ENCODE results near the gene CORO1C. TPM values are rescaled to one million over a fixed set of nuclear protein-coding genes. Genes with fewer than 3 reads are reported as not detected.

CORO1C gene
- total and polyA plus RNA-seq, 4 donors = 23.2 to 58.6 (median 41.9) TPM

DNA sequence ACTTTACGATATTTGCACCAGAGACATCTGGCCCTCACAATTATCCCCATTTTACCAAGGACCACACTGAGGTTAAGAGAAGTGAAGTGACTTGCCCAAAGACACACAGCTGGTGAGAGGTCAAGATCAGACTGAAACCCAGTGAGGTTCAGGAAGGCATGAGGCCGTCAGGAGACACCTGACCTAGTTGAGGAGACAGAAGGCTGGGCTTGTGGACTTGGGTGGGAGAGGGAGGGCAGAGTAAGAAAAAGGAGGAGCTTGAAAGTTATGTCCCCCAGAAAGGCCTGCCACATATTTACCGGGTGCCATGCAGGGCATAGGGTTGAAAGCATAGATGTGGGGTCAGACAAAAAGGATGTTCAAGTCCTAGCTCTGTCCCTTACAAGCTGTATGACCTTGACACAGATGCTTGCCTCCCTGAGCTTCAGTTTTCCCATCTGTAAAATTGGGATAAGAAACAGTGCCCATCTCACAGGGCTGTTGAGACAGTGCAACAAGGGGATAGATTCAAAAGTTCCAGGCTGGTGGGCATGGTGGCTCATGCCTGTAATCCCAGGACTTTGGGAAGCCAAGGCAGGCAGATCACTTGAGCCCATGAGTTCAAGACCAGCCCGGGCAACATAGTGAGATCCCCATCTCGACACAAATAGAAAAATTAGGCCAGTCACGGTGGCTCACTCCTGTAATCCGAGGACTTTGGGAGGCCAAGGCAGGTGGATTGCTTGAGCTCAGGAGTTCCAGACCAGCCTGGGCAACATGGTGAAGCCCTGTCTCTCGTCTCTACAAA, 104.0 kb downstream of the CORO1C start:
- no peak overlapping the region for H3K27ac ChIP-seq (ENCODE audit: low read depth in 1 of 2, low read length in 2 of 2)
- no peaks in the 10 kb centered on the region for H3K27me3 ChIP-seq (ENCODE audit: control insufficient read depth in 4 of 4, insufficient read depth in 4 of 4, low read length in 3 of 4)
- H3K4me1 ChIP-seq (ENCODE audit: control insufficient read depth in 4 of 4, insufficient read depth in 4 of 4, low read length in 3 of 4) = peaks cover 0 to 2% (median 0%) of the 10 kb centered on the region in 4 donors
- H3K4me3 ChIP-seq (ENCODE audit: low read depth in 1 of 3, low read length in 3 of 3) = no peak overlapping the region
- H3K36me3 ChIP-seq (ENCODE audit: control insufficient read depth in 4 of 4, insufficient read depth in 3 of 4, low read depth in 1 of 4, low read length in 3 of 4) = no peaks in the 10 kb centered on the region
- TF ChIP-seq HNF4A (conservative IDR thresholded peaks at IDR 0.05) = no peak
- no peak for TF ChIP-seq JUND (IDR thresholded peaks at IDR 0.05)
- no peak for TF ChIP-seq HNF4G (IDR thresholded peaks at IDR 0.05)
- no peak for TF ChIP-seq RXRA (IDR thresholded peaks at IDR 0.05)
- no peak for TF ChIP-seq FOXA2 (IDR thresholded peaks at IDR 0.05)
- no peak for TF ChIP-seq NR2F2 (IDR thresholded peaks at IDR 0.05)
- TF ChIP-seq EGR1 (IDR thresholded peaks at IDR 0.05; ENCODE audit: low read depth in 2 of 2) = no peak
- H3K9ac ChIP-seq (ENCODE audit: low read depth in 1 of 2, low read length in 2 of 2) = no peak overlapping the region
- WGBS = 89% methylated on average over 8 of the region's 8 CpGs
- DNase-seq (ENCODE audit: low spot score) = no peak
- H3K9me3 ChIP-seq (ENCODE audit: control insufficient read depth in 4 of 4, low read length in 3 of 4) = no peaks in the 10 kb centered on the region

DNA sequence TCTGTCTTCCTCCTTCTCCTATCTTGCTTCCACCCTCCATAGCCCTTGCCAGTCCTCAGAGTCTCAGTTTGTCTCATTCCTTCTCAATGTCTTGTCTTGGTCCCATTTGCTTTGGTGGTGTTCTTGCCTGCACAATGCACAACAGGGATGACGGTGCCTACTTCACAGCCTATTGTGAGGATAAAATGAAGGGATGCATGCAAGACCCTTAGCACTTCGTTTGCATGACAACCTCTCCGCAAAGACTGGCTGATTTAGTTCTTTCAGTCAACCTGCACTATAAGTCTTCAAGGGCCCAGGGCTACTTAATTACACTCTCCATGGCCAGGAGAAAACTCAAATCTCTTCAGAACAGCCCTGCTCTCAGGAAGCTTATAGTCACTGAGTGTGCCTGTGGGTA, 106.1 kb downstream of the CORO1C start:
- Histone ChIP-seq H3K4me1 (ENCODE audit: control insufficient read depth in 4 of 4, insufficient read depth in 4 of 4, low read length in 3 of 4) (no peaks in the 10 kb centered on the region), H3K9ac (ENCODE audit: low read depth in 1 of 2, low read length in 2 of 2) (no peak overlapping the region), H3K4me3 (ENCODE audit: low read depth in 1 of 3, low read length in 3 of 3) (no peak overlapping the region), H3K9me3 (ENCODE audit: control insufficient read depth in 4 of 4, low read length in 3 of 4) (no peaks in the 10 kb centered on the region), H3K27me3 (ENCODE audit: control insufficient read depth in 4 of 4, insufficient read depth in 4 of 4, low read length in 3 of 4) (no peaks in the 10 kb centered on the region), H3K27ac (ENCODE audit: low read depth in 1 of 2, low read length in 2 of 2) (no peak overlapping the region), H3K36me3 (ENCODE audit: control insufficient read depth in 4 of 4, insufficient read depth in 3 of 4, low read depth in 1 of 4, low read length in 3 of 4) (no peaks in the 10 kb centered on the region)
- DNase-seq (ENCODE audit: low spot score) = no peak
- no peak for TF ChIP-seq GABPA (IDR thresholded peaks at IDR 0.05 in 1 of 2, conservative IDR thresholded peaks at IDR 0.05 in 1 of 2)
- TF ChIP-seq, protein P1, sequence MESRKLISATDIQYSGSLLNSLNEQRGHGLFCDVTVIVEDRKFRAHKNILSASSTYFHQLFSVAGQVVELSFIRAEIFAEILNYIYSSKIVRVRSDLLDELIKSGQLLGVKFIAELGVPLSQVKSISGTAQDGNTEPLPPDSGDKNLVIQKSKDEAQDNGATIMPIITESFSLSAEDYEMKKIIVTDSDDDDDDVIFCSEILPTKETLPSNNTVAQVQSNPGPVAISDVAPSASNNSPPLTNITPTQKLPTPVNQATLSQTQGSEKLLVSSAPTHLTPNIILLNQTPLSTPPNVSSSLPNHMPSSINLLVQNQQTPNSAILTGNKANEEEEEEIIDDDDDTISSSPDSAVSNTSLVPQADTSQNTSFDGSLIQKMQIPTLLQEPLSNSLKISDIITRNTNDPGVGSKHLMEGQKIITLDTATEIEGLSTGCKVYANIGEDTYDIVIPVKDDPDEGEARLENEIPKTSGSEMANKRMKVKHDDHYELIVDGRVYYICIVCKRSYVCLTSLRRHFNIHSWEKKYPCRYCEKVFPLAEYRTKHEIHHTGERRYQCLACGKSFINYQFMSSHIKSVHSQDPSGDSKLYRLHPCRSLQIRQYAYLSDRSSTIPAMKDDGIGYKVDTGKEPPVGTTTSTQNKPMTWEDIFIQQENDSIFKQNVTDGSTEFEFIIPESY (IDR thresholded peaks at IDR 0.05) = no peak
- 84% methylated on average over 3 of the region's 3 CpGs for WGBS

DNA sequence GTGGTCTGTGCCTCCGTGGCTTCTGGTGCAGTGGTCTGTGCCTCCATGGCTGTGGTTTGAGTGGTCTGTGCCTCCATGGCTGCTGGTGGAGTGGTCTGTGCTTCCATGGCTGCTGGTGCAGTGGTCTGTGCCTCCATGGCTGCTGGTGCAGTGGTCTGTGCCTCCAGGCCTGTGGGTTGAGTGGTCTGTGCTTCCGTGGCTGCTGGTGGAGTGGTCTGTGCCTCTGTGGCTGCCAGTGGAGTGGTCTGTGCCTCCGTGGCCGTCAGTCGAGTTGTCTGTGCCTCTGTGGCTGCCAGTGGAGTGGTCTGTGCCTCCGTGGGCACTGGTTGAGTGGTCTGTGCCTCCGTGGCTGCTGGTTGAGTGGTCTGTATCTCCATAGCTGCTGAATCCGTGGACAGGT, 107.7 kb downstream of the CORO1C start:
- H3K27ac ChIP-seq (ENCODE audit: low read depth in 1 of 2, low read length in 2 of 2) = no peak overlapping the region
- no peak overlapping the region for H3K9ac ChIP-seq (ENCODE audit: low read depth in 1 of 2, low read length in 2 of 2)
- no peaks in the 10 kb centered on the region for H3K4me1 ChIP-seq (ENCODE audit: control insufficient read depth in 4 of 4, insufficient read depth in 4 of 4, low read length in 3 of 4)
- DNase-seq (ENCODE audit: low spot score) = no peak
- no peaks in the 10 kb centered on the region for H3K36me3 ChIP-seq (ENCODE audit: control insufficient read depth in 4 of 4, insufficient read depth in 3 of 4, low read depth in 1 of 4, low read length in 3 of 4)
- no peaks in the 10 kb centered on the region for H3K9me3 ChIP-seq (ENCODE audit: control insufficient read depth in 4 of 4, low read length in 3 of 4)
- no peak overlapping the region for H3K4me3 ChIP-seq (ENCODE audit: low read depth in 1 of 3, low read length in 3 of 3)
- TF ChIP-seq, protein P2, sequence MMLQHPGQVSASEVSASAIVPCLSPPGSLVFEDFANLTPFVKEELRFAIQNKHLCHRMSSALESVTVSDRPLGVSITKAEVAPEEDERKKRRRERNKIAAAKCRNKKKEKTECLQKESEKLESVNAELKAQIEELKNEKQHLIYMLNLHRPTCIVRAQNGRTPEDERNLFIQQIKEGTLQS (IDR thresholded peaks at IDR 0.05) = no peak
- TF ChIP-seq, protein P3, sequence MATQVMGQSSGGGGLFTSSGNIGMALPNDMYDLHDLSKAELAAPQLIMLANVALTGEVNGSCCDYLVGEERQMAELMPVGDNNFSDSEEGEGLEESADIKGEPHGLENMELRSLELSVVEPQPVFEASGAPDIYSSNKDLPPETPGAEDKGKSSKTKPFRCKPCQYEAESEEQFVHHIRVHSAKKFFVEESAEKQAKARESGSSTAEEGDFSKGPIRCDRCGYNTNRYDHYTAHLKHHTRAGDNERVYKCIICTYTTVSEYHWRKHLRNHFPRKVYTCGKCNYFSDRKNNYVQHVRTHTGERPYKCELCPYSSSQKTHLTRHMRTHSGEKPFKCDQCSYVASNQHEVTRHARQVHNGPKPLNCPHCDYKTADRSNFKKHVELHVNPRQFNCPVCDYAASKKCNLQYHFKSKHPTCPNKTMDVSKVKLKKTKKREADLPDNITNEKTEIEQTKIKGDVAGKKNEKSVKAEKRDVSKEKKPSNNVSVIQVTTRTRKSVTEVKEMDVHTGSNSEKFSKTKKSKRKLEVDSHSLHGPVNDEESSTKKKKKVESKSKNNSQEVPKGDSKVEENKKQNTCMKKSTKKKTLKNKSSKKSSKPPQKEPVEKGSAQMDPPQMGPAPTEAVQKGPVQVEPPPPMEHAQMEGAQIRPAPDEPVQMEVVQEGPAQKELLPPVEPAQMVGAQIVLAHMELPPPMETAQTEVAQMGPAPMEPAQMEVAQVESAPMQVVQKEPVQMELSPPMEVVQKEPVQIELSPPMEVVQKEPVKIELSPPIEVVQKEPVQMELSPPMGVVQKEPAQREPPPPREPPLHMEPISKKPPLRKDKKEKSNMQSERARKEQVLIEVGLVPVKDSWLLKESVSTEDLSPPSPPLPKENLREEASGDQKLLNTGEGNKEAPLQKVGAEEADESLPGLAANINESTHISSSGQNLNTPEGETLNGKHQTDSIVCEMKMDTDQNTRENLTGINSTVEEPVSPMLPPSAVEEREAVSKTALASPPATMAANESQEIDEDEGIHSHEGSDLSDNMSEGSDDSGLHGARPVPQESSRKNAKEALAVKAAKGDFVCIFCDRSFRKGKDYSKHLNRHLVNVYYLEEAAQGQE (IDR thresholded peaks at IDR 0.05) = no peak
- TF ChIP-seq TAF1 (conservative IDR thresholded peaks at IDR 0.05) (no peak), RXRA (IDR thresholded peaks at IDR 0.05) (no peak)
- no peaks in the 10 kb centered on the region for H3K27me3 ChIP-seq (ENCODE audit: control insufficient read depth in 4 of 4, insufficient read depth in 4 of 4, low read length in 3 of 4)
- WGBS = 96% methylated on average over 8 of the region's 8 CpGs

Measured in liver (tissue), 9 donors.